Neutrophil (primary cell): ENCODE results near the gene LMO7.

Source experiments
- H3K27ac ChIP-seq: fragments of 200-600 bp; sonication (generic); 2 replicates; pipeline ENCODE4 v1.5.1; 2016; ENCODE audit warnings: mild to moderate bottlenecking, moderate library complexity
- H3K27me3 ChIP-seq: fragments of 200-600 bp; sonication (generic); 2 replicates; pipeline ENCODE4 v1.6.0; 2016; ENCODE audit warnings: mild to moderate bottlenecking
- H3K36me3 ChIP-seq: fragments of 200-600 bp; sonication (generic); 2 replicates; pipeline ENCODE4 v1.5.1; 2017
- H3K4me1 ChIP-seq, 2 experiments: fragments of 200-600 bp in 1 of 2; sonication (generic) in 1 of 2; 1 replicate in 1 of 2; 2 replicates in 1 of 2; pipeline versions ENCODE4 v1.5.1 to v1.6.1; 2013 to 2016; ENCODE audit warnings: low read depth in 1 of 2, low read length in 1 of 2, mild to moderate bottlenecking in 1 of 2, moderate library complexity in 1 of 2; ENCODE audit not compliant: control insufficient read depth in 1 of 2, insufficient read depth in 1 of 2
- H3K4me3 ChIP-seq, 2 experiments: fragments of 200-600 bp in 1 of 2; sonication (generic) in 1 of 2; 1 replicate in 1 of 2; 2 replicates in 1 of 2; pipeline ENCODE4 v1.5.1; 2013 to 2016; ENCODE audit warnings: low read depth in 1 of 2, low read length in 1 of 2, mild to moderate bottlenecking in 1 of 2, moderate library complexity in 1 of 2
- H3K9me3 ChIP-seq: fragments of 200-600 bp; sonication (generic); 2 replicates; pipeline ENCODE4 v1.5.1; 2016
- CTCF ChIP-seq: fragments of 200-600 bp; sonication (generic); IDR thresholded peaks from 2 replicates; pipeline ENCODE4 v1.5.1; 2016; ENCODE audit warnings: antibody characterized with exemption

The LMO7 gene

GRCh38 chr13:75794663-75795062 lies 158.5 kb downstream of the LMO7 start:
- no peaks in the 10 kb centered on the region for H3K36me3 ChIP-seq
- no peaks in the 10 kb centered on the region for H3K4me1 ChIP-seq
- no peak for TF ChIP-seq CTCF
- H3K27ac ChIP-seq = no peak overlapping the region
- H3K27me3 ChIP-seq = no peaks in the 10 kb centered on the region
- H3K9me3 ChIP-seq = no peaks in the 10 kb centered on the region
- no peak overlapping the region for H3K4me3 ChIP-seq

- Histone ChIP-seq H3K9me3 (no peaks in the 10 kb centered on the region), H3K27ac (no peak overlapping the region), H3K4me1 (no peaks in the 10 kb centered on the region), H3K4me3 (no peak overlapping the region), H3K36me3 (no peaks in the 10 kb centered on the region), H3K27me3 (no peaks in the 10 kb centered on the region)
- TF ChIP-seq CTCF = no peak
Observed at GRCh38 chr13:75795274-75795673, 159.1 kb downstream of the LMO7 start.

- Histone ChIP-seq H3K36me3 (no peaks in the 10 kb centered on the region), H3K4me3 (no peak overlapping the region), H3K4me1 (no peaks in the 10 kb centered on the region), H3K27ac (no peak overlapping the region), H3K9me3 (no peaks in the 10 kb centered on the region), H3K27me3 (no peaks in the 10 kb centered on the region)
- no peak for TF ChIP-seq CTCF
Observed at GRCh38 chr13:75796825-75797224, 160.7 kb downstream of the LMO7 start.

GRCh38 chr13:75797239-75797638 lies 161.1 kb downstream of the LMO7 start:
- Histone ChIP-seq H3K27ac (no peak overlapping the region), H3K4me3 (no peak overlapping the region), H3K27me3 (no peaks in the 10 kb centered on the region), H3K9me3 (no peaks in the 10 kb centered on the region), H3K36me3 (no peaks in the 10 kb centered on the region), H3K4me1 (no peaks in the 10 kb centered on the region)
- TF ChIP-seq CTCF = no peak

GRCh38 chr13:75797719-75798118 lies 161.6 kb downstream of the LMO7 start:
- Histone ChIP-seq H3K36me3 (no peaks in the 10 kb centered on the region), H3K4me1 (no peaks in the 10 kb centered on the region), H3K4me3 (no peak overlapping the region), H3K27ac (no peak overlapping the region), H3K27me3 (no peaks in the 10 kb centered on the region), H3K9me3 (no peaks in the 10 kb centered on the region)
- no peak for TF ChIP-seq CTCF
